Uterus (tissue), 4 donors: Measurements from ENCODE around the gene COLGALT1. TPM values are rescaled to one million over a fixed set of nuclear protein-coding genes. Genes with fewer than 3 reads are reported as not detected.

Source experiments
- DNase-seq, 2 donors: peaks; one replicate each; pipeline ENCODE4 v3.0.0-alpha.2; 2019 to 2020
- H3K27ac ChIP-seq, 2 donors: fragments of 200-600 bp; sonication (generic); 1 replicate in 1 of 2; 2 replicates in 1 of 2; pipeline ENCODE4 v1.5.1; 2016 to 2018
- H3K27me3 ChIP-seq, 2 donors: fragments of 200-600 bp; sonication (generic); one replicate each; pipeline ENCODE4 v1.5.1; 2018 to 2019; ENCODE audit warnings: control low read depth in 1 of 2
- H3K36me3 ChIP-seq, 2 donors: fragments of 200-600 bp; sonication (generic); one replicate each; pipeline ENCODE4 v1.5.1; 2019; ENCODE audit warnings: control low read depth in 1 of 2
- H3K4me1 ChIP-seq, 2 donors: fragments of 200-600 bp; sonication (generic); one replicate each; pipeline ENCODE4 v1.5.1; 2018 to 2019; ENCODE audit warnings: control low read depth in 1 of 2
- H3K4me3 ChIP-seq, 2 donors: fragments of 200-600 bp; sonication (generic); 1 replicate in 1 of 2; 2 replicates in 1 of 2; pipeline ENCODE4 v1.5.1; 2018 to 2019; ENCODE audit warnings: mild to moderate bottlenecking in 1 of 2
- H3K9me3 ChIP-seq, 2 donors: fragments of 200-600 bp; sonication (generic); one replicate each; pipeline ENCODE4 v1.5.1; 2019; ENCODE audit warnings: control low read depth in 1 of 2
- POLR2A ChIP-seq, 2 donors: fragments of 450-650 bp; IDR thresholded peaks; one replicate each; pipeline ENCODE4 v1.6.1; 2016; ENCODE audit warnings: antibody characterized with exemption in 2 of 2, mild to moderate bottlenecking in 1 of 2, moderate library complexity in 1 of 2
- intact Hi-C: fragments of 100-400 bp; cut with DNase I; formaldehyde crosslinking; loops from one replicate; pipeline ENCODE4 v1.15.1; 2023; ENCODE audit warnings: low total_unique reads
- total RNA-seq, 4 donors: library from RNA; depleted of rRNA in 3 of 4; stranded (reverse); fragments of >200 nt in 3 of 4; gene quantifications; one replicate each; pipeline versions ENCODE4 v1.1.0 to v1.2.4, GENCODE V29; 2014 to 2023
- TF ChIP-seq, protein P1 (sequence below), 4 experiments: fragments of 200-600 bp in 2 of 4; fragments of 450-650 bp in 2 of 4; sonication (generic) in 2 of 4; IDR thresholded peaks; one replicate each; pipeline ENCODE4 v1.5.1; 2016 to 2019; ENCODE audit warnings: antibody characterized with exemption in 4 of 4, mild to moderate bottlenecking in 2 of 4, moderate library complexity in 1 of 4
- donor health status: DM: yes; HTN: yes; CAD: no.

The COLGALT1 gene
- total RNA-seq, 4 donors from 2014 or later = 24.6 to 56.6 (median 52.0) TPM

DNA sequence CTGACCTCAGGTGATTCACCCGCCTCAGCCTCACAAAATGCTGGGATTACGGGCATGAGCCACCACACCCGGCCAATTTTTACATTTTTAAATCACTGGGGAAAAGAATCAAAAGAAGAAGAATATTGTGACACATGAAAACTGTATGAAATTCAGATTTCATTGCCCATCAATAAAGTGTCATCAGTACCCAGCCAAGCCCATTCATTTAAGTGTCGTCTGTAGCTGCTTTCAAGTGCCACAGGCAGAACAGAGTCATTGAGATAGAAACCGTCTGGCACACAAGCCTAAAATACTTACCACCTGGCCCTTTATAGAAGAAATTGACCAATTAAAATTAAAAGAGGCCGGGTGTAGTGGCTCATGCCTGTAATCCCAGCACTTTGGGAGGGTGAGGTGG is 15.3 kb downstream of the COLGALT1 start:
- H3K27ac ChIP-seq = no peak overlapping the region
- H3K36me3 ChIP-seq = no peaks in the 10 kb centered on the region
- no peak overlapping the region for H3K4me3 ChIP-seq
- no peak for DNase-seq
- intact Hi-C loops = no loop called here
- no peaks in the 10 kb centered on the region for H3K9me3 ChIP-seq
- no peaks in the 10 kb centered on the region for H3K4me1 ChIP-seq
- TF ChIP-seq POLR2A (IDR thresholded peaks at IDR 0.05) = no peak
- TF ChIP-seq, protein P1, sequence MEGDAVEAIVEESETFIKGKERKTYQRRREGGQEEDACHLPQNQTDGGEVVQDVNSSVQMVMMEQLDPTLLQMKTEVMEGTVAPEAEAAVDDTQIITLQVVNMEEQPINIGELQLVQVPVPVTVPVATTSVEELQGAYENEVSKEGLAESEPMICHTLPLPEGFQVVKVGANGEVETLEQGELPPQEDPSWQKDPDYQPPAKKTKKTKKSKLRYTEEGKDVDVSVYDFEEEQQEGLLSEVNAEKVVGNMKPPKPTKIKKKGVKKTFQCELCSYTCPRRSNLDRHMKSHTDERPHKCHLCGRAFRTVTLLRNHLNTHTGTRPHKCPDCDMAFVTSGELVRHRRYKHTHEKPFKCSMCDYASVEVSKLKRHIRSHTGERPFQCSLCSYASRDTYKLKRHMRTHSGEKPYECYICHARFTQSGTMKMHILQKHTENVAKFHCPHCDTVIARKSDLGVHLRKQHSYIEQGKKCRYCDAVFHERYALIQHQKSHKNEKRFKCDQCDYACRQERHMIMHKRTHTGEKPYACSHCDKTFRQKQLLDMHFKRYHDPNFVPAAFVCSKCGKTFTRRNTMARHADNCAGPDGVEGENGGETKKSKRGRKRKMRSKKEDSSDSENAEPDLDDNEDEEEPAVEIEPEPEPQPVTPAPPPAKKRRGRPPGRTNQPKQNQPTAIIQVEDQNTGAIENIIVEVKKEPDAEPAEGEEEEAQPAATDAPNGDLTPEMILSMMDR (IDR thresholded peaks at IDR 0.05) = no peak
- H3K27me3 ChIP-seq = no peaks in the 10 kb centered on the region

DNA sequence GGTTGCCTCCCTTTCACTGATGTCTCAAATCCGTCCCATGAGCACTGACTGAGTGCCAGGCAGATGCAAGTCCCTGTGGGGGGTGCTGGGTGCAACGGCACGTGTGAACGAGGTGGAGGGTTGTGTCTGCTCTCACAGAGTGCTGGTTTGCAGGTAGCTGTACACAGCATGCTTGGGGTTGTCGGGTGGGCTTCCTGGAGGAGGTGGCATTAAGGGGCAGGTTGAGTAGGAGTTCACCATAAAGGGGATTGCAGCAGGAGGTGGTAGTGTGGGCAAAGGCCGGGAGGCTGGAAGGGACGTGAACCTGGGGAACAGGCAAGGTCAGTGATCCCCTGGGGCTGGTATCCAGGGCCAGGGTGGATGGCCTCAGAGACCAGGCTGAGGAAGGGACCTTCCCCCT is 17.2 kb downstream of the COLGALT1 start:
- H3K27ac ChIP-seq = no peak overlapping the region
- no peaks in the 10 kb centered on the region for H3K4me1 ChIP-seq
- H3K9me3 ChIP-seq = no peaks in the 10 kb centered on the region
- H3K27me3 ChIP-seq = no peaks in the 10 kb centered on the region
- H3K4me3 ChIP-seq = no peak overlapping the region
- no peak for DNase-seq
- TF ChIP-seq, protein P1 (IDR thresholded peaks at IDR 0.05) = no peak
- TF ChIP-seq POLR2A (IDR thresholded peaks at IDR 0.05) = no peak
- H3K36me3 ChIP-seq = no peaks in the 10 kb centered on the region
- intact Hi-C loops = no loop called here

DNA sequence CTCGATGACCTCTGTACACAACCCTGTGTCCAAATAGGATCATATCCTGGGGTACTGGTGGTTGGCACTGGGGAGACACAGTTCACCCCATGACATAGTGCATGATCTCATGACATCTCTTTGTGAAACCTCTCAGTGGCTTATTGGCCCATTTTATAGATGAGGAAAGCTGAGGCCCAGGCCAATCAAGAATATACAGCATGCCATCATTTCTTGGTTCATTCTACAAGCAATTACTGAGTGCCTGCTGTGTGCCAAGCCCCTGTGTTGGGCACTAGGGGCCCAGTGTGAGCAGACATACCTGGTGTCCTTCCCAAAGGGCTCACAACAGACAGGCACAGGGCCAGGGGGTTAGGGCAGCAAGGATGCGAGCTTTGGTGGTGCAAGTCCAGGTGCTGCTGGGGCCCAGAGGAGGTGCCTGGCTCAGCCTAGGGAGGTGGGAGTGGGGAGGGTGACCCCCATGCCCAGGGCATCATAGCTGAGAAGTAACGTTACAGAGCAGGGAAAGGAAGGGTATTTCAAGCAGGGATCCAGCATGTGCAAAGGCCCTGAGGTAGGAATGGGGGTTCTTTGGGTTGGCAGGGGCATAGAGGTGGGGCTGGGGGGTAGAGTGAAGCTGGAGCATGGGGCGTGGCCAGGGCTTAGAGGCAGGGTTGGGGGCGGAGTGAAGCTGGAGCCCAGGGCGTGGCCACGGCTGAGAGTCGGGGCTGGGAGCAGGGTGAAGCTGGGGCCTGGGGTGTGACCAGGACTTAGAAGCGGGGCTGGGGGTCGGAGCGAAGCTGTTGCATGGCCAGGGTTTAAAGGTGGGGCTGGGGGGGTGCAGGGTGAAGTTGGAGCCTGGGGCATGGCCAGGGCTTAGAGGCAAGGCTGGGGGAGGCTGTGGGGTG is 20.7 kb downstream of the COLGALT1 start:
- no peak overlapping the region for H3K4me3 ChIP-seq
- intact Hi-C loops = no loop called here
- TF ChIP-seq POLR2A (IDR thresholded peaks at IDR 0.05) = no peak
- TF ChIP-seq, protein P1 (IDR thresholded peaks at IDR 0.05) = no peak
- no peaks in the 10 kb centered on the region for H3K4me1 ChIP-seq
- no peak overlapping the region for H3K27ac ChIP-seq
- H3K9me3 ChIP-seq = no peaks in the 10 kb centered on the region
- no peak for DNase-seq
- no peaks in the 10 kb centered on the region for H3K27me3 ChIP-seq
- H3K36me3 ChIP-seq = no peaks in the 10 kb centered on the region

DNA sequence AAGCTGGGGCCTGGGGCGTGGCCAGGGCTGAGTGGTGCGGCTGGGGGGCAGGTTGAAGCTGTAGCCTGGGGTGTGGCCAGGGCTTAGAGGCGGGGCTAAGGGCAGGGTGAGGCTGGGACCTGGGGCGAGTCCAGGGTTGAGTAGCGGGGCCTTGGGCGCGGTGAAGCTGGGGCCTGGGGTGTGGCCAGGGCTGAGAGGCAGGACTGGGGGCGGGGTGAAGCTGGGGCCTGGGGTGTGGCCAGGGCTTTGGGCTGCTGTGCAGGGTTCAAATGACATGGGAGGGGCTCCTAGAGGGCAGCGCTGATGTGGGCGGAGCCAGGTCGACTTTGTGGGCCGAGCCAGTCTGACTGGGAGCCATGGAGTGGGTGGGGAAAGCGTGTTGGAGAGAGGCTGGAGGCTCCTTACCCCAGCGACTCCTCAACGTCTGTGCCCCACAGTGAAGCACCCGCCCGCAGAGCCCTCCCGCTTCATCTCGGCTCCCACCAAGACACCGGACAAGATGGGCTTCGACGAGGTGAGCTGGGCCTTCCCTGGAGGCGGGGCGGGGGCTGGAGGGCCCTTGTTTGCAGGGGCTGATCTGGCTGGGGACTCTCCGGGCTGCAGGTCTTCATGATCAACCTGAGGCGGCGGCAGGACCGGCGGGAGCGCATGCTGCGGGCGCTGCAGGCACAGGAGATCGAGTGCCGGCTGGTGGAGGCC is 21.5 kb downstream of the COLGALT1 start:
- intact Hi-C loops = no loop called here
- Histone ChIP-seq H3K27ac (no peak overlapping the region), H3K36me3 (no peaks in the 10 kb centered on the region), H3K27me3 (no peaks in the 10 kb centered on the region), H3K4me3 (no peak overlapping the region), H3K9me3 (no peaks in the 10 kb centered on the region), H3K4me1 (no peaks in the 10 kb centered on the region)
- no peak for TF ChIP-seq POLR2A (IDR thresholded peaks at IDR 0.05)
- TF ChIP-seq, protein P1 (IDR thresholded peaks at IDR 0.05) = no peak
- peak; percentile 27 to 31 for DNase-seq
